Measurements from ENCODE around the gene BANF2. TPM values are rescaled to one million over a fixed set of nuclear protein-coding genes. Genes with fewer than 3 reads are reported as not detected.
A peak's percentile ranks its signal among the peaks of the same experiment; 100 is the strongest.

BANF2 gene
- polyA plus RNA-seq, 3 donors = not detected

GRCh38 chr20:17663040-17663399, 36.7 kb upstream of the BANF2 start:
- no peaks in the 10 kb centered on the region for H3K27me3 ChIP-seq (ENCODE audit: control insufficient read depth in 2 of 2, insufficient read depth in 2 of 2, low read length in 2 of 2)
- WGBS (ENCODE audit: insufficient coverage) = 94% methylated on average over 10 of the region's 13 CpGs
- TF ChIP-seq, protein P1, sequence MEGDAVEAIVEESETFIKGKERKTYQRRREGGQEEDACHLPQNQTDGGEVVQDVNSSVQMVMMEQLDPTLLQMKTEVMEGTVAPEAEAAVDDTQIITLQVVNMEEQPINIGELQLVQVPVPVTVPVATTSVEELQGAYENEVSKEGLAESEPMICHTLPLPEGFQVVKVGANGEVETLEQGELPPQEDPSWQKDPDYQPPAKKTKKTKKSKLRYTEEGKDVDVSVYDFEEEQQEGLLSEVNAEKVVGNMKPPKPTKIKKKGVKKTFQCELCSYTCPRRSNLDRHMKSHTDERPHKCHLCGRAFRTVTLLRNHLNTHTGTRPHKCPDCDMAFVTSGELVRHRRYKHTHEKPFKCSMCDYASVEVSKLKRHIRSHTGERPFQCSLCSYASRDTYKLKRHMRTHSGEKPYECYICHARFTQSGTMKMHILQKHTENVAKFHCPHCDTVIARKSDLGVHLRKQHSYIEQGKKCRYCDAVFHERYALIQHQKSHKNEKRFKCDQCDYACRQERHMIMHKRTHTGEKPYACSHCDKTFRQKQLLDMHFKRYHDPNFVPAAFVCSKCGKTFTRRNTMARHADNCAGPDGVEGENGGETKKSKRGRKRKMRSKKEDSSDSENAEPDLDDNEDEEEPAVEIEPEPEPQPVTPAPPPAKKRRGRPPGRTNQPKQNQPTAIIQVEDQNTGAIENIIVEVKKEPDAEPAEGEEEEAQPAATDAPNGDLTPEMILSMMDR (IDR thresholded peaks at IDR 0.05) = no peak
- no peak for DNase-seq
- Mint-ChIP-seq H3K4me3 (no peak overlapping the region), H3K36me3 (peaks cover 24 to 49% of the 10 kb centered on the region in 2 donors), H3K4me1 (peaks cover 17% of the 10 kb centered on the region), H3K27ac (no peak overlapping the region), H3K27me3 (ENCODE audit: low read depth in 3 of 3) (no peaks in the 10 kb centered on the region), H3K9me3 (peaks cover 6 to 16% (median 8%) of the 10 kb centered on the region in 7 donors)
- H3K36me3 ChIP-seq (replicated peaks in 1 of 2; ENCODE audit: control insufficient read depth in 1 of 2, insufficient read depth in 2 of 2, low read length in 2 of 2) = peaks cover 12 to 43% of the 10 kb centered on the region in 2 donors
- H2AFZ ChIP-seq (ENCODE audit: insufficient read depth, low read depth, low read length, poor library complexity, severe bottlenecking) = no peak overlapping the region
- peaks cover 50% of the 10 kb centered on the region for H4K20me1 ChIP-seq (ENCODE audit: insufficient read depth, low read length)
- H3K9ac ChIP-seq (ENCODE audit: insufficient read depth, low read length, poor library complexity, severe bottlenecking) = no peak overlapping the region
- no peak overlapping the region for H3K4me3 ChIP-seq (replicated peaks in 1 of 3; ENCODE audit: low read depth in 2 of 3, low read length in 3 of 3)
- H3K4me2 ChIP-seq (replicated peaks; ENCODE audit: extremely low read depth, low read length, poor library complexity, severe bottlenecking) = no peak overlapping the region
- H3K4me1 ChIP-seq (ENCODE audit: control insufficient read depth in 1 of 2, insufficient read depth in 2 of 2, low read length in 2 of 2) = peaks cover 3 to 13% of the 10 kb centered on the region in 2 donors
- peak overlapping the region in 1 of 2 donors; percentile 44 for H3K27ac ChIP-seq (ENCODE audit: low read depth in 1 of 2, low read length in 2 of 2)
- H3K9me3 ChIP-seq (replicated peaks in 1 of 2; ENCODE audit: control insufficient read depth in 1 of 2, insufficient read depth in 1 of 2, low read length in 2 of 2) = peaks cover 0 to 5% of the 10 kb centered on the region in 2 donors
- H3K79me2 ChIP-seq (ENCODE audit: insufficient read depth, low read length) = peaks cover 90% of the 10 kb centered on the region
- intact Hi-C loops (cut with micrococcal nuclease) = no loop called here

- TF ChIP-seq, protein P1 (IDR thresholded peaks at IDR 0.05) = no peak
- 89% methylated on average over 4 of the region's 5 CpGs for WGBS (ENCODE audit: insufficient coverage)
- no peak overlapping the region for H3K4me3 Mint-ChIP-seq
- Histone ChIP-seq H3K36me3 (replicated peaks in 1 of 2; ENCODE audit: control insufficient read depth in 1 of 2, insufficient read depth in 2 of 2, low read length in 2 of 2) (peaks cover 10 to 43% of the 10 kb centered on the region in 2 donors), H3K27ac (ENCODE audit: low read depth in 1 of 2, low read length in 2 of 2) (peak overlapping the region in 1 of 2 donors; percentile 44), H3K79me2 (ENCODE audit: insufficient read depth, low read length) (peaks cover 90% of the 10 kb centered on the region), H4K20me1 (ENCODE audit: insufficient read depth, low read length) (peaks cover 54% of the 10 kb centered on the region), H2AFZ (ENCODE audit: insufficient read depth, low read depth, low read length, poor library complexity, severe bottlenecking) (no peak overlapping the region), H3K9ac (ENCODE audit: insufficient read depth, low read length, poor library complexity, severe bottlenecking) (no peak overlapping the region), H3K4me2 (replicated peaks; ENCODE audit: extremely low read depth, low read length, poor library complexity, severe bottlenecking) (no peak overlapping the region), H3K4me3 (replicated peaks in 1 of 3; ENCODE audit: low read depth in 2 of 3, low read length in 3 of 3) (no peak overlapping the region), H3K9me3 (replicated peaks in 1 of 2; ENCODE audit: control insufficient read depth in 1 of 2, insufficient read depth in 1 of 2, low read length in 2 of 2) (peaks cover 0 to 4% of the 10 kb centered on the region in 2 donors), H3K27me3 (ENCODE audit: control insufficient read depth in 2 of 2, insufficient read depth in 2 of 2, low read length in 2 of 2) (no peaks in the 10 kb centered on the region), H3K4me1 (ENCODE audit: control insufficient read depth in 1 of 2, insufficient read depth in 2 of 2, low read length in 2 of 2) (peaks cover 3 to 13% of the 10 kb centered on the region in 2 donors)
- H3K9me3 Mint-ChIP-seq = peaks cover 2 to 15% (median 4%) of the 10 kb centered on the region in 7 donors
- intact Hi-C loops (cut with micrococcal nuclease) = no loop called here
- H3K27me3 Mint-ChIP-seq (ENCODE audit: low read depth in 3 of 3) = no peaks in the 10 kb centered on the region
- H3K36me3 Mint-ChIP-seq = peaks cover 20 to 49% of the 10 kb centered on the region in 2 donors
- H3K27ac Mint-ChIP-seq = peak overlapping the region in 1 of 7 donors; percentile 26
- H3K4me1 Mint-ChIP-seq = peaks cover 17% of the 10 kb centered on the region
- DNase-seq = no peak
These were observed 36.3 kb upstream of the BANF2 start for GRCh38 chr20:17663486-17663885.
